Measurements from ENCODE around the gene ADAMTSL4. TPM values are rescaled to one million over a fixed set of nuclear protein-coding genes. Genes with fewer than 3 reads are reported as not detected.

ADAMTSL4 gene
- total and polyA plus RNA-seq, 9 of the 15 experiments (the other 6 are each of a cell fraction or from before 2014, with no cell fraction given) = 12.7 to 212 (median 35.6) TPM

DNA sequence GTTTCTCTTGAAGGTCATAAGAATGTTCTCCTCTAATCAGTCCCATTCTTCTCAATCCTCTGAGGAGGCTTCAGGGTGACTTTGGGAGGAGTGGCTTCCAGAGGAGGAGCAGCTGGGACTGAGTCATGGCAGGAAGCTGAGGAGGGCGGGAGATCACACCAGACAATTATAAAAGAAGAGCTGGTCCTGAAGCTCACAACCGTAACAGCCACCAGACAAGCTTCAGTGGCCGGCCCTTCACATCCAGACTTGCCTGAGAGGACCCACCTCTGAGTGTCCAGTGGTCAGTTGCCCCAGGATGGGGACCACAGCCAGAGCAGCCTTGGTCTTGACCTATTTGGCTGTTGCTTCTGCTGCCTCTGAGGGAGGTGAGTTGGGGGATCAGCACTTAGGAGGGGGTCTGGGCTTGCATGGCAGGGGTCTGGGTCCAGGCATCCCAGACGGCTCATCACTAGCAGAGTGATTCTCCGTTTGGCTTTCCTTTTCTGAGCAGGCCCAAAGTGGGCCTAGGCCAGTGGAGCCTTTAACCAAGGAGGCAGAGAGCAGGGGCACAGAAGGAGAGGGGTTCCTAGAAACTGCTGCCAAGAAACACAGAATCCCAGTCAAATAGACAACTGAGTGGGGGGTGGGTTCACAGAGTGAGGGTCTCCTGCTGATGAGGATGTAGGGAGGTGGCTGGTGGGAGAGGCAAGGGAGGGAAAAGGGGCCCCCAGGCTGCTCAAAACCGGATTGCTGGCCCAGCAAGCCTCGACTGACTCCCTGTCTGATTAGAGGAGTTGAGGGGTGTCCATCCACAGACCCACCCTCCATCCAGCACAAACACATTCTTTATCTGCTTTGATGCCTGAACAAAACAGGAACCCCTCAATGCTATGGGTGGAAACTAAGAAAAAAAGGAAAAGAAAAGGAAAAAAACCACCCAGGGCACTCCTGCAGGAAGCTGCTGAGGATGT lies 41.0 kb upstream of the ADAMTSL4 start, which contains the start of gene ECM1 (continued):
- TF ChIP-seq SPI1 (IDR thresholded peaks at IDR 0.05; ENCODE audit: borderline replicate concordance, low read depth, low read length) (0 out of 2 replicates have a peak, but pooled peaks have one; percentile 5), PHF21A (IDR thresholded peaks at IDR 0.05; ENCODE audit: borderline replicate concordance, low read depth) (no peak), NR2C1 (IDR thresholded peaks at IDR 0.05) (no peak), NR2C1 (tag; IDR thresholded peaks at IDR 0.05) (0 out of 2 replicates have a peak, but pooled peaks have one; percentile 9), CBX3 (IDR thresholded peaks at IDR 0.05; ENCODE audit: borderline replicate concordance in 1 of 2, low read length in 2 of 2) (0 out of 3 replicates have a peak, but pooled peaks of 1 of the 2 experiments have one; percentile 13), ERF (CRISPR knock-in tag; IDR thresholded peaks at IDR 0.05) (no peak), MLLT1 (IDR thresholded peaks at IDR 0.05) (no peak), TBL1XR1 (IDR thresholded peaks at IDR 0.05; ENCODE audit: low read length in 2 of 2) (peak in 1 of 2 experiments; percentile 56; a peak in 1 of 4 replicates), MTA3 (IDR thresholded peaks at IDR 0.05; ENCODE audit: borderline replicate concordance) (0 out of 2 replicates have a peak, but pooled peaks have one; percentile 19), ELF1 (tag; IDR thresholded peaks at IDR 0.05) (no peak), HMBOX1 (IDR thresholded peaks at IDR 0.05) (no peak), ZNF551 (CRISPR knock-in tag; IDR thresholded peaks at IDR 0.05) (no peak), KDM5B (IDR thresholded peaks at IDR 0.05; ENCODE audit: insufficient replicate concordance, low read depth, low read length) (peak; percentile 78), NFE2 (IDR thresholded peaks at IDR 0.05; ENCODE audit: low read depth) (peak; percentile 68), RB1 (IDR thresholded peaks at IDR 0.05; ENCODE audit: low read depth) (peak; percentile 53), PTBP1 (IDR thresholded peaks at IDR 0.05; ENCODE audit: low read depth, low read length) (peak; percentile 87), POLR2B (IDR thresholded peaks at IDR 0.05; ENCODE audit: low read depth, partially characterized antibody) (peak; percentile 67), RBFOX2 (IDR thresholded peaks at IDR 0.05; ENCODE audit: low read depth, low read length) (peak; percentile 73), NR4A1 (CRISPR knock-in tag; IDR thresholded peaks at IDR 0.05) (no peak), NR4A1 (tag; IDR thresholded peaks at IDR 0.05) (peak; percentile 59; the same call in 1 of the 2 replicates), L3MBTL2 (IDR thresholded peaks at IDR 0.05) (peak; percentile 33; the same call in 1 of the 2 replicates)
- TF ChIP-seq, protein P1, sequence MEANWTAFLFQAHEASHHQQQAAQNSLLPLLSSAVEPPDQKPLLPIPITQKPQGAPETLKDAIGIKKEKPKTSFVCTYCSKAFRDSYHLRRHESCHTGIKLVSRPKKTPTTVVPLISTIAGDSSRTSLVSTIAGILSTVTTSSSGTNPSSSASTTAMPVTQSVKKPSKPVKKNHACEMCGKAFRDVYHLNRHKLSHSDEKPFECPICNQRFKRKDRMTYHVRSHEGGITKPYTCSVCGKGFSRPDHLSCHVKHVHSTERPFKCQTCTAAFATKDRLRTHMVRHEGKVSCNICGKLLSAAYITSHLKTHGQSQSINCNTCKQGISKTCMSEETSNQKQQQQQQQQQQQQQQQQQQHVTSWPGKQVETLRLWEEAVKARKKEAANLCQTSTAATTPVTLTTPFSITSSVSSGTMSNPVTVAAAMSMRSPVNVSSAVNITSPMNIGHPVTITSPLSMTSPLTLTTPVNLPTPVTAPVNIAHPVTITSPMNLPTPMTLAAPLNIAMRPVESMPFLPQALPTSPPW (CRISPR knock-in tag; IDR thresholded peaks at IDR 0.05) = peak; percentile 44; the same call in 1 of the 2 replicates
- TF ChIP-seq, protein P2, sequence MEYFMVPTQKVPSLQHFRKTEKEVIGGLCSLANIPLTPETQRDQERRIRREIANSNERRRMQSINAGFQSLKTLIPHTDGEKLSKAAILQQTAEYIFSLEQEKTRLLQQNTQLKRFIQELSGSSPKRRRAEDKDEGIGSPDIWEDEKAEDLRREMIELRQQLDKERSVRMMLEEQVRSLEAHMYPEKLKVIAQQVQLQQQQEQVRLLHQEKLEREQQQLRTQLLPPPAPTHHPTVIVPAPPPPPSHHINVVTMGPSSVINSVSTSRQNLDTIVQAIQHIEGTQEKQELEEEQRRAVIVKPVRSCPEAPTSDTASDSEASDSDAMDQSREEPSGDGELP (CRISPR knock-in tag; IDR thresholded peaks at IDR 0.05; ENCODE audit: borderline replicate concordance) = peak; percentile 98

Measured in K562 (cell line).